K562 (cell line): ENCODE measurements around the gene N4BP2. TPM values are rescaled to one million over a fixed set of nuclear protein-coding genes. Genes with fewer than 3 reads are reported as not detected.

Experiments used
- ARNT ChIP-seq, 2 experiments: fragments of 450-650 bp; IDR thresholded peaks; 2 replicates each; pipeline ENCODE4 v1.6.1; 2016; ENCODE audit warnings: mild to moderate bottlenecking in 1 of 2
- CBX8 ChIP-seq: fragments of 200-600 bp; sonication (generic); IDR thresholded peaks from 2 replicates; pipeline ENCODE4 v1.6.1; 2012; ENCODE audit warnings: borderline replicate concordance, mixed run types, low read depth, mild to moderate bottlenecking, moderate library complexity, mixed read lengths, low read length, control low read depth, inconsistent platforms; ENCODE audit not compliant: poor library complexity, severe bottlenecking; ENCODE audit errors: extremely low read depth
- FIP1L1 ChIP-seq: fragments of 200-400 bp; formaldehyde crosslinking; IDR thresholded peaks from 2 replicates; pipeline ENCODE4 v1.6.1; 2018; ENCODE audit warnings: mild to moderate bottlenecking, low read depth, low read length; ENCODE audit not compliant: poor library complexity, severe bottlenecking
- HDAC1 ChIP-seq, 2 experiments: fragments of 450-650 bp; IDR thresholded peaks; 2 replicates each; pipeline ENCODE4 v1.6.1; 2016 to 2017; ENCODE audit warnings: inconsistent platforms in 1 of 2, mild to moderate bottlenecking in 1 of 2, moderate library complexity in 1 of 2
- MAFG ChIP-seq: fragments of 450-650 bp; conservative IDR thresholded peaks from 2 replicates; pipeline ENCODE4 v1.6.1; 2016; ENCODE audit warnings: missing genetic modification characterization, missing compliant biosample characterization
- MBD2 ChIP-seq: sonication (generic); IDR thresholded peaks from 2 replicates; pipeline ENCODE4 v1.6.1; 2016; ENCODE audit warnings: low read depth, borderline replicate concordance
- MTA2 ChIP-seq: fragments of 450-650 bp; IDR thresholded peaks from 2 replicates; pipeline ENCODE4 v1.6.1; 2016; ENCODE audit warnings: low read depth
- NFIX ChIP-seq: fragments of 250-450 bp; sonication (Bioruptor Pico); IDR thresholded peaks from 2 replicates; pipeline ENCODE4 v1.4.0; 2020; ENCODE audit warnings: low read depth, mild to moderate bottlenecking, moderate library complexity
- SMARCA4 ChIP-seq: fragments of 450-650 bp; IDR thresholded peaks from 2 replicates; pipeline ENCODE4 v1.6.1; 2016
- ZNF512 ChIP-seq: IDR thresholded peaks from 2 replicates; pipeline ENCODE4 v1.6.1; 2016; ENCODE audit warnings: missing genetic modification characterization, missing compliant biosample characterization
- polyA plus RNA-seq, 8 experiments: library from polyadenylated mRNA; depleted of rRNA in 4 of 8; stranded (reverse) in 5 of 8; unstranded in 3 of 8; fragments of >200 nt; fragmentation: Nextera tagmentation in 2 of 8; fragmentation: Illumina TruSeq in 1 of 8; extraction: Ambion mirVana in 2 of 8; extraction: Trizol in 1 of 8; gene quantifications; 2 replicates each; pipeline versions ENCODE4 v1.2.1 to v1.2.3, GENCODE V29; 2011 to 2014; ENCODE audit warnings: inconsistent platforms in 1 of 8, missing spikeins in 1 of 8
- total RNA-seq, 7 experiments: library from RNA; depleted of rRNA in 6 of 7; stranded (reverse); fragments of >200 nt in 6 of 7; fragmentation: Illumina TruSeq in 2 of 7; extraction: Trizol in 2 of 7; gene quantifications; 2 replicates each; pipeline versions ENCODE4 v1.2.1 to v1.2.3, GENCODE V29; 2011 to 2021; ENCODE audit warnings: low replicate concordance in 1 of 7
- TF ChIP-seq, protein P1 (sequence below): sonication (generic); formaldehyde crosslinking; IDR thresholded peaks from 2 replicates; pipeline ENCODE4 v1.8.0; 2022; ENCODE audit warnings: mild to moderate bottlenecking, missing genetic modification reagents
- TF ChIP-seq, protein P2 (sequence below): fragments of 450-650 bp; IDR thresholded peaks from 2 replicates; pipeline ENCODE4 v1.6.1; 2017; ENCODE audit warnings: antibody characterized with exemption, mild to moderate bottlenecking
- TF ChIP-seq, protein P3 (sequence below): fragments of 250-450 bp; sonication (Bioruptor Pico); IDR thresholded peaks from 2 replicates; pipeline ENCODE4 v1.9.0; 2021; ENCODE audit warnings: mild to moderate bottlenecking, inconsistent platforms

The N4BP2 gene
- total and polyA plus RNA-seq, 9 of the 15 experiments (the other 6 are each of a cell fraction or from before 2014, with no cell fraction given): 2.7 to 12.6 (median 7.6) TPM

- TF ChIP-seq, protein P1, sequence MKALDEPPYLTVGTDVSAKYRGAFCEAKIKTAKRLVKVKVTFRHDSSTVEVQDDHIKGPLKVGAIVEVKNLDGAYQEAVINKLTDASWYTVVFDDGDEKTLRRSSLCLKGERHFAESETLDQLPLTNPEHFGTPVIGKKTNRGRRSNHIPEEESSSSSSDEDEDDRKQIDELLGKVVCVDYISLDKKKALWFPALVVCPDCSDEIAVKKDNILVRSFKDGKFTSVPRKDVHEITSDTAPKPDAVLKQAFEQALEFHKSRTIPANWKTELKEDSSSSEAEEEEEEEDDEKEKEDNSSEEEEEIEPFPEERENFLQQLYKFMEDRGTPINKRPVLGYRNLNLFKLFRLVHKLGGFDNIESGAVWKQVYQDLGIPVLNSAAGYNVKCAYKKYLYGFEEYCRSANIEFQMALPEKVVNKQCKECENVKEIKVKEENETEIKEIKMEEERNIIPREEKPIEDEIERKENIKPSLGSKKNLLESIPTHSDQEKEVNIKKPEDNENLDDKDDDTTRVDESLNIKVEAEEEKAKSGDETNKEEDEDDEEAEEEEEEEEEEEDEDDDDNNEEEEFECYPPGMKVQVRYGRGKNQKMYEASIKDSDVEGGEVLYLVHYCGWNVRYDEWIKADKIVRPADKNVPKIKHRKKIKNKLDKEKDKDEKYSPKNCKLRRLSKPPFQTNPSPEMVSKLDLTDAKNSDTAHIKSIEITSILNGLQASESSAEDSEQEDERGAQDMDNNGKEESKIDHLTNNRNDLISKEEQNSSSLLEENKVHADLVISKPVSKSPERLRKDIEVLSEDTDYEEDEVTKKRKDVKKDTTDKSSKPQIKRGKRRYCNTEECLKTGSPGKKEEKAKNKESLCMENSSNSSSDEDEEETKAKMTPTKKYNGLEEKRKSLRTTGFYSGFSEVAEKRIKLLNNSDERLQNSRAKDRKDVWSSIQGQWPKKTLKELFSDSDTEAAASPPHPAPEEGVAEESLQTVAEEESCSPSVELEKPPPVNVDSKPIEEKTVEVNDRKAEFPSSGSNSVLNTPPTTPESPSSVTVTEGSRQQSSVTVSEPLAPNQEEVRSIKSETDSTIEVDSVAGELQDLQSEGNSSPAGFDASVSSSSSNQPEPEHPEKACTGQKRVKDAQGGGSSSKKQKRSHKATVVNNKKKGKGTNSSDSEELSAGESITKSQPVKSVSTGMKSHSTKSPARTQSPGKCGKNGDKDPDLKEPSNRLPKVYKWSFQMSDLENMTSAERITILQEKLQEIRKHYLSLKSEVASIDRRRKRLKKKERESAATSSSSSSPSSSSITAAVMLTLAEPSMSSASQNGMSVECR: no peak
- TF ChIP-seq, protein P2, sequence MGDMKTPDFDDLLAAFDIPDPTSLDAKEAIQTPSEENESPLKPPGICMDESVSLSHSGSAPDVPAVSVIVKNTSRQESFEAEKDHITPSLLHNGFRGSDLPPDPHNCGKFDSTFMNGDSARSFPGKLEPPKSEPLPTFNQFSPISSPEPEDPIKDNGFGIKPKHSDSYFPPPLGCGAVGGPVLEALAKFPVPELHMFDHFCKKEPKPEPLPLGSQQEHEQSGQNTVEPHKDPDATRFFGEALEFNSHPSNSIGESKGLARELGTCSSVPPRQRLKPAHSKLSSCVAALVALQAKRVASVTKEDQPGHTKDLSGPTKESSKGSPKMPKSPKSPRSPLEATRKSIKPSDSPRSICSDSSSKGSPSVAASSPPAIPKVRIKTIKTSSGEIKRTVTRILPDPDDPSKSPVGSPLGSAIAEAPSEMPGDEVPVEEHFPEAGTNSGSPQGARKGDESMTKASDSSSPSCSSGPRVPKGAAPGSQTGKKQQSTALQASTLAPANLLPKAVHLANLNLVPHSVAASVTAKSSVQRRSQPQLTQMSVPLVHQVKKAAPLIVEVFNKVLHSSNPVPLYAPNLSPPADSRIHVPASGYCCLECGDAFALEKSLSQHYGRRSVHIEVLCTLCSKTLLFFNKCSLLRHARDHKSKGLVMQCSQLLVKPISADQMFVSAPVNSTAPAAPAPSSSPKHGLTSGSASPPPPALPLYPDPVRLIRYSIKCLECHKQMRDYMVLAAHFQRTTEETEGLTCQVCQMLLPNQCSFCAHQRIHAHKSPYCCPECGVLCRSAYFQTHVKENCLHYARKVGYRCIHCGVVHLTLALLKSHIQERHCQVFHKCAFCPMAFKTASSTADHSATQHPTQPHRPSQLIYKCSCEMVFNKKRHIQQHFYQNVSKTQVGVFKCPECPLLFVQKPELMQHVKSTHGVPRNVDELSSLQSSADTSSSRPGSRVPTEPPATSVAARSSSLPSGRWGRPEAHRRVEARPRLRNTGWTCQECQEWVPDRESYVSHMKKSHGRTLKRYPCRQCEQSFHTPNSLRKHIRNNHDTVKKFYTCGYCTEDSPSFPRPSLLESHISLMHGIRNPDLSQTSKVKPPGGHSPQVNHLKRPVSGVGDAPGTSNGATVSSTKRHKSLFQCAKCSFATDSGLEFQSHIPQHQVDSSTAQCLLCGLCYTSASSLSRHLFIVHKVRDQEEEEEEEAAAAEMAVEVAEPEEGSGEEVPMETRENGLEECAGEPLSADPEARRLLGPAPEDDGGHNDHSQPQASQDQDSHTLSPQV: 0 out of 2 replicates have a peak, but pooled peaks have one; percentile 13
- no peak for TF ChIP-seq NFIX
- TF ChIP-seq CBX8: no peak
- TF ChIP-seq MAFG (tag): no peak
- TF ChIP-seq MBD2: no peak
- peak; percentile 17; the same call in 1 of the 2 replicates for TF ChIP-seq MTA2
- TF ChIP-seq HDAC1 (IDR thresholded peaks at IDR 0.05): peak in 1 of 2 experiments; percentile 44; a peak in 1 of 4 replicates
- peak; percentile 58 for TF ChIP-seq SMARCA4
- TF ChIP-seq, protein P3, sequence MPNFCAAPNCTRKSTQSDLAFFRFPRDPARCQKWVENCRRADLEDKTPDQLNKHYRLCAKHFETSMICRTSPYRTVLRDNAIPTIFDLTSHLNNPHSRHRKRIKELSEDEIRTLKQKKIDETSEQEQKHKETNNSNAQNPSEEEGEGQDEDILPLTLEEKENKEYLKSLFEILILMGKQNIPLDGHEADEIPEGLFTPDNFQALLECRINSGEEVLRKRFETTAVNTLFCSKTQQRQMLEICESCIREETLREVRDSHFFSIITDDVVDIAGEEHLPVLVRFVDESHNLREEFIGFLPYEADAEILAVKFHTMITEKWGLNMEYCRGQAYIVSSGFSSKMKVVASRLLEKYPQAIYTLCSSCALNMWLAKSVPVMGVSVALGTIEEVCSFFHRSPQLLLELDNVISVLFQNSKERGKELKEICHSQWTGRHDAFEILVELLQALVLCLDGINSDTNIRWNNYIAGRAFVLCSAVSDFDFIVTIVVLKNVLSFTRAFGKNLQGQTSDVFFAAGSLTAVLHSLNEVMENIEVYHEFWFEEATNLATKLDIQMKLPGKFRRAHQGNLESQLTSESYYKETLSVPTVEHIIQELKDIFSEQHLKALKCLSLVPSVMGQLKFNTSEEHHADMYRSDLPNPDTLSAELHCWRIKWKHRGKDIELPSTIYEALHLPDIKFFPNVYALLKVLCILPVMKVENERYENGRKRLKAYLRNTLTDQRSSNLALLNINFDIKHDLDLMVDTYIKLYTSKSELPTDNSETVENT: no peak
- no peak for TF ChIP-seq FIP1L1
- TF ChIP-seq ZNF512 (tag): peak; percentile 96
- peak in 1 of 2 experiments; percentile 23; a peak in 1 of 4 replicates for TF ChIP-seq ARNT (IDR thresholded peaks at IDR 0.05)
- TF ChIP-seq, all 486 proteins: peak for 42
Observed at GRCh38 chr4:40195182-40196177, 138.8 kb downstream of the N4BP2 start (continued).
